DLD1 (cell line): ENCODE results near the gene GMEB2.
"Not testable (repeated sequence)": the region's sequence is repeated elsewhere in the genome, so short reads cannot be mapped to it uniquely, and the experiment has no call there.

Source experiments
- in situ Hi-C: cut with HindIII; loops from 2 replicates; pipeline ENCODE4 v1.10.0; 2017; ENCODE audit warnings: low sequenced_read_pairs

The GMEB2 gene

DNA sequence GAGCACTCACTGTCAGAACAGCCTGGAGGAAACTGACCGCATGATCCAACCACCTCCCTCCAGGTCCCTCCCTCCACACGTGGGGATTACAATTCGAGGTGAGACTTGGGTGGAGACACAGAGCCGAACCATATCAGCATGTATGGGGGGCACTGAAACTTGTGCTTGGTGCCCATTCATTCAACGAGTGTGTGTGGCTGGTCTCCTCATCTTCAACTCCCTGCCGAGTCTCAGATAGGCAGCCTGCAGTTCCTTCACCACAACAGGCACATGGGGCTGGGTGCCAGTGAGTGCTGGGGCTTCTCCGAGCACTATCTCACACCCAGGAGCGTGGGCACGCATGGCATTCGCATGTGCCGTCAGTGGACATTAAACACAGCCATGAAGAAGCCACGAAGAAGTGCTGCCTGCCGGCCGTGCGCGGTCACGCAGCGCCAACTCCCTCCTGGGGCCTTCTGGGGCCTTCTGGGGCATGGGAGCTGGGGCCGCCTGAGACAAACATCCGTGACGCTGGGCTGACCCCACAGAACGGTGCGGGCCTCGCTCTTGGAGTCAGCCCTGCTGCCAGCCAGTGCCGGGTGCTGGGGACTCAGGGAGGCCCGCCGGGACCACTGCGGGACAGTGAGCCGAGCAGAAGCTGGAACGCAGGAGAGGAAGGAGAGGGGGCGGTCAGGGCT lies 30.5 kb upstream of the GMEB2 start:
- in situ Hi-C loops: no loop called here

DNA sequence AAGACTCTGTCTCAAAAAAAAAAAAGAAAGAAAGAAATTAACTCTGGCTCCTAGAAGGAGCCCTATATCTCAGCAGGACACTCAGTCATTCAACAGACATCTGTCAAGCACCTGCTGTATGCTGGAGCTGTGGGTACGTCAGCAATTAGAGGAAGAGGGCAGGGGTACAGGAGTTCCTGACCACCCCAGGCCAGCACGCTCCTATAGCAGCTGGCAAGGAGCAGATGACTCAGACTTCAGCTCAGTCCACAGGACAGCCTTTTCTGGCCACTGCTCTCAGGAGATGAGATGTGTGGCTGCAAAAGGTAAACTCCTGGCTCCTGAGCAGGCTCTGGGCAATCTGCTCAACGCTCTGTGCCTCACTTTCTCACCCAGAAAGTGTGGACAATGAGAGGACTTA lies 29.6 kb upstream of the GMEB2 start:
- in situ Hi-C loops: no loop called here

DNA sequence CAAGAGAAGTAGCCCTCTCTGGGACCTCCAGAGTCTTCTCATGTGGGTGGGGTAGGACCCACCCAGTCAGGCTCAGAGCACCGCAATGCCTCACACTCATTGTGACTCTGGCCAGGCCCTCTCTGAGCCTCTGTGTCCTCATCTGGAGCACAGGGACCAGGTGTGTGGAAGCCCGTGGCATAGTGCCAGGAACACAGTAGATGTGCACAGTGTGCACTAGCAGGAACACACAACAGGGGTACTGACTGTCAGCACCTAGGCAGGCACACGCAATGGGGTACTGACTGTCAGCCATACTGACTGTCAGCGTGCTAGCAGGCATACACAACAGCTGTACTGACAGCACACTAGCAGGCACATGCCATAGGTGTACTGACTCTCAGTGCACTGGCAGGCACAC lies 28.3 kb upstream of the GMEB2 start:
- in situ Hi-C loops: no loop called here

DNA sequence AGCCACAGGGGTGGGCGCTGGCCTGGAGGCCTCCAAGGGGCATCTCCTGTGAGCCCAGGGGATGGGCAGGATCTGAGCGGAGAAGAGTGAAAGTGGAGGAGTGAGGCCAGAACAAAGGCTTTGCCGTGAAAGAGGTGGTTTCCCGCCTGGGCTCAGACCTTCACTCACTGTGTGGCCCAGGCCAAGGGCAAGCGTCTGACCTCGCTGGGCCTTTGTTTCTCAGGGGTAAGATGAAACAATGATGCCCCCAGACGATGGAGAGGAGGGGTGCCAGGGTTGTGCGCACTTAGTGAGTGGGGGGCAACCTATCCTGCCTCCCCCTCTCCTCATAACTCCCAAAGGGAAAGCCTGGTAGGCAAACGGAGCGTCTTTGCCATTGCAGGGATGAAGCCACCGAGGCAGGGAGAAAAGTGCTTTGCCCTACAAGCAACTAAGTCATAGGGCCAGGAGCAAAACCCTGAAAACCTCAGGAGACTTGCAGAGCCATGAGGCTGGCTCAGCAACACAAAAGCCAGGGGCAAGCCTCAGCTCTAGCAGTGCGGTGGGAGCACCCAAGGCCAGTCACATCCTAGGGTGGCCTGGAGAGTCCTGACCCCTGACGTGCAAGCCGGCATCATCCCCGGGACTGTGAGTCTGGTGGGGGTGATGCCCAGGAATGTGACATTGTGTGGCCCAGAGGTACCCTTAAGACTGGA lies 27.2 kb upstream of the GMEB2 start:
- in situ Hi-C loops: no loop called here

DNA sequence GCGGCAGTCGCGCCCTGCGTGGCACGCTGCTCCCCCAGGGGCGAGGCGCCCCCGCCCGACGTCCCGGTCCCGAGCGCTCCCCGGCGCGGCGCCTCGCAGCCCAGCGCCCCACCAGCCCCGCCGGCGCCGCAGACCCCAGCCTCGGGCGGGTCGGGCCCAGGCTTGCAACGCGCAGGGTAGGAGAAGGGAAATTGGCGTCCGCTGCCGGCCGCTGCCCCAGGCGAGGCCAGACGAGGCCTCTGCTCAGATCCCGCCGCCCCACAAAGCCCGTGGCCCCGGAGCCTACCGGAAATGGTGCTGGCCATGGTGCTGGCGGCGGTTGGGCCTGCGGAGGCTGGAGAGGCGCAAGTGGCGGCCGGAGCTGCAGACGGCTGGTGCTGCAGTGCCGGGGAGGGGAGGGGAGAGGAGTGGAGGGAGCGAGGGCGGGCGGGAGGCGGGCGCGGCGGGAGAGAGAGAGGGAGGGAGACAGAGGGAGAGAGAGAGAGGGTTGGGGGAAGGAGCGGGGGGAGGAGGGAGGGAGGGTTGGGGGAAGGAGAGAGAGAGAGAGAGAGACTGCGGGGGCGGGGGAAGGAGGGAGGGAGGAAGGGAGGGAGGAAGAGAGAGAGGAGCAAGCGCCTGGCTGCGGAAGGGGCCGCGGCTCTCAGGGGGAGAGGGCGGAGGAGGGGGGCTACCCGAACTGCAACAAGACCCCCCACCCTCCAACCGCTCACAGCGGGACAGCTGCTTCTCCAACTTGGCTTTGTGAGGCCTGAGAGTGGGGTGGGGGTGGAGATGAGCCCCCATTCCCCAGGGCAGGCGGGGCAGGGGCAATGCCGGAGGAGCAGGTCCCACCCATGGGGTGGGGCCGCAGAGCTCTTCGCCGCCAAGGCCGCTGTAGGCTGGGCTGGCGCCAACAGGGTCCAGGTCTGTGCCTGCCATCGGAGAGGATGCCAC lies 26.4 kb upstream of the GMEB2 start, which contains the start of gene STMN3:
STMN3 (minus strand) TSS at position 384 of the 933 bp plus-strand sequence; CDS start at position 305, 79 bp downstream.
- in situ Hi-C loops: no loop called here

DNA sequence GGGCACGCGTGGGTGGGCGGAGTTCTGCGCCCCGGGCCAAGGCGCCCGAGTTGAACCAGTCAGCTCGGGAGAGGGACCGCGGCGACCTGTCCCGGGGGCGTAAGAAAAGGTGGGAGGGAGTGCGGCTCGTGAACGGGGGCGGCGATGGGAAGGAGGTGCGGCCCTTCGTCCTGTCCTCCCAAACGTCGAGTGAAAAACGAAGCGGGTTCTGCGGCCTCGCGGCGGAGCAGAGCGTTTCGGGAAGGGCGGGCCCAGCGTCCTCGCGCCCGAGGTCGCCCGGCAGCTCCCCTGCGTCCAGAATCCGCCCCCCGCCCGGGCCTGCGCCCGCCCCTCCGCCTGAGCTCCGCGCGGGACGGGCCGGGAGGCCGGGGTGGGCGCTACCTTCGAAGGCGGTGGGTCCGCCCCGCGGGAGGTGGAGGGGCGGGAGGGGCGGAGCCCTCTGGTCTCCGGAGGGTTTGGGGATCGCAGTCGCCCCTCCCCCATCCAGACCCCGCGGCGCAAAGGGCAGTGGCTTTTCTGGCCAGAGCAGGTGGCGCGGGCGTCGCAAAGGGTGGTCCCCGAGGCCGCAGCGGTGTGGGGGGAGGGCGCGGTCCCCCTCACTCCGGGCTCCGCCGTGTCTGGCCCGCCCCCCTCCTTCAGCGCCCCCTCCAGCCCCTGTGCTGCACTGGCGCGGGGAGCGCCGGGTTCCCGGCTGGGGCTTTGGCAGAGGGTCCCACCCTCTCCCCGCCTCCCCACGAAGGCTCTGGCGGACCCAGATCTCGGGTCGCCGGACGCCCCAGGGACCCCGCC lies 25.5 kb upstream of the GMEB2 start:
- in situ Hi-C loops: no loop called here

DNA sequence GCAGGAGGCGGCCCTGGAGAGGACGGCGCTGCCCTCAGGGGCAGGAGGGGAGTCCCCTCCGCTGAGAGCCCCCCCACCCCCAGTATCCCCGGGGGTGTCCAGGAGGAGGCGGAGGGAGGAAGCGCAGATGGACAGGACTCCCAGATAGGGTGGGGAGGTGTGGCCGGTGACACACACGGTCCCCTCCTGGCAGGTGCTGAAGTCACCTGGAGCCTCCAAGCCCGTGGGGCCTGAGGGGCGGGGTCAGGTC lies 25.0 kb upstream of the GMEB2 start:
- in situ Hi-C loops: no loop called here

DNA sequence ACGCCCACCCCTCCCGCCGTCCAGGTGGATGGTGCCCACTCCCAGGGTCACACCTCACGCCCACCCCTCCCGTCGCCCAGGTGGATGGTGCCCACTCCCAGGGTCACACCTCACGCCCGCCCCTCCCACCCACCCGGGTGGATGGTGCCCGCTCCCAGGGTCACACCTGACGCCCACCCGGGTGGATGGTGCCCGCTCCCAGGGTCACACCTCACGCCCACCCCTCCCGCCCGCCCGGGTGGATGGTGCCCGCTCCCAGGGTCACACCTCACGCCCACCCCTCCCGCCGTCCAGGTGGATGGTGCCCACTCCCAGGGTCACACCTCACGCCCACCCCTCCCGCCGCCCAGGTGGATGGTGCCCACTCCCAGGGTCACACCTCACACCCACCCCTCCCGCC lies 23.6 kb upstream of the GMEB2 start:
- in situ Hi-C loops: not testable (repeated sequence)

DNA sequence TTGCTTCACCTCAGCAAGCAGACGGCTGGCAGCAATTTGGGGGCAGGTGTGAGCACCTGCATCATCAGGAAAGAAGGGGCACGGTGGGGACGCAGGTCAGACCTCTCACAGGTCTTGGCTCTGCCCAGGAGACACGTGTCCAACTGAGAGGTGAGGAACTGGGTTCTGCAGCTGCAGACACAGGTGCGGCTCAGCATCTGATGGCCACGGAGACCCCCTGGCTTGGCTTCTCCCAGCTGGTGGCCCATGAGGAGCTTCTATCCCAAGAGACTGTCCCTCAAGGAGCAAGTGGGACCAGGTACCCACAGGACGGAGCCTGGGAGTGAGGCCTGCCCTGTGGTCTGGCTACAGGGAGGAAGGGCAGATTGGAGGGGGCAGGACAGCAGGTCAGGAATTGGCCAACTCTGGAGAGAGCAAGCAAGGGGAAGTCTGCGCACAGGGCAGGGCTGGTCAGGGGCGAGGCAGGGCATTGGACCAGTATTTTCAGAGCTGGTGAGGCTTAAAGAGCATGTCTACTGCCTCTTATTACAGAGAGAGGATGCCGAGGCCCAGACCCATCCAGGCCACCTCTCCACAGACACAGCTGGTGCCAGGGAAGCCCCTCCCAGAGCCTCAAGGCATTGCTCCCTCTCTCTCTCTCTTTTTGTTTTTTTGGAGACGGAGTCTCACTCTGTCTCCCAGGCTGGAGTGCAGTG lies 22.1 kb upstream of the GMEB2 start:
- in situ Hi-C loops: no loop called here

DNA sequence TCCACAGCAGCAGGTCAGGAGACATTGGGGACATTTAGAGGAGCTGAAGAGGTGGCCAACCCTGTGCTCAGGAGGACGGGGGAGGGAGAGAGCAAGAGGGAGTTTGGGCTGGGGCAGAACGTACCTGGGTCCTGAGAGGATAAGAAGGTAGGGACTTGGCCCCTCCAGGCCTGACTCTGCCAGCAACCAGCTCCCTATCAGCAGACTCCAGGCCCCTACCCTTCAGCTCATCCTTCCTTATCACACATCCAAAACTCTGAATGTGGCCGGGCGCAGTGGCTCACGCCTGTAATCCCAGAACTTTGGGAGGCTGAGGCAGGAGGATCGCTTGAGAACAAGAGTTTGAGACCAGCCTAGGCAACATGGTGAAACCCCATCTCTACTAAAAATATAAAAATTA lies 21.3 kb upstream of the GMEB2 start:
- in situ Hi-C loops: no loop called here

DNA sequence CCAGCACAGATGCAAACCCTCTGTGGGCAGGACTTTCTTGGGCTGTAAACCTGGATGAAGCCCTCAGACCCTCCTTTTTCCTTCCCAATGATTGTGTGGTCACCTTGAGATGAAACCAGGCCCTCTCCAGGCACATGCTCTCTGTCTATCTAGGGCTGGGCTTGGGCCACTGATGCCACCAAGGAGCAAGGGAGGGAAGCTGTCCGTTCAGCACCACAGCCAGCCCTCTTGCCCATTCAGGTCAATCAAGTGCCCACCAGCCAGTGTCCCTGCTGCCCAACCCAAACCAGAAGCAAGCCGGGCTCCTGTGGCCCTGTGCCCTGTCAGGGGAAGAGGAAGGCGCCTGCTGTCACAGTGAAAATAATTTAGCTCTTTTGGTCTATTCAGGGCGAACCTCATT lies 18.3 kb upstream of the GMEB2 start:
- in situ Hi-C loops: no loop called here

DNA sequence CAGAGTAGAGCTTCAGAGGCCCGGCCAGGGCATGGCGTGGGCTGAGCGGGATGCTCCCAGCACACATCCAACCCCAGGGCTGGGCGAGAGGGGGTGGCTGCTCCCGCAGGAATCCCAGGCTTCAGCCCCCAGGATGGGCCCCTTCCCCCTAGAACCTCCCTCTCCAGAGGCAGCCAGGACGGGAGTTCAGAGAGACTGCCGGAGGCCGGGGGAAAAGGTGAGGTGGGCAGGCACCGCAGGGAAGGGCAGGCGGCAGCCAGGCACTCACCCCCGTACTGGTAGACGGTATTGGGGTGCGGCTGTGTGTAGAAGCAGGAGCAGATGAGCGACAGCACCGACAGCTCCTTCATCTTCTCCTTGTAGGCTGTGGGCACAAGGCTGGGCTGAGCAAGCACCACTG lies 17.0 kb upstream of the GMEB2 start:
- in situ Hi-C loops: no loop called here

DNA sequence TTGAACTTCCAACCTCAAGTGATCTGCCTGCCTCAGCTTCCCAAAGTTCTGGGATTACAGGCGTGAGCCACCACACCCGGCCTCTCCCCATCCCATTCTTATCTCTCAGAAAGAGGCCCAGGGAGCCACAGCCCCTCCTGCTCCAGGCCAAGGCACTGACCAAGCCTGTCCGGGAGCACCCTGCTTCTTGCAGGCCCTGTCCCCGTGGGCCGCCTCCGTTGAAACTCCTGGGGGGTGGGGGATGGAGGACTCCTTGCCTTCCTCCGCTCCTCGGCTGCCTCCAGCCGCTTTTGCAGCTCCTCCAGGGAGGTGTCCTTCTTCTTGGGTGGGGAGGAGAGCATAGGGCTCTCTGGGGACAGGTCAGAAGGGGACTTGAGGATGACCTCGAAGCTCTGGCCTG lies 16.6 kb upstream of the GMEB2 start:
- in situ Hi-C loops: no loop called here

DNA sequence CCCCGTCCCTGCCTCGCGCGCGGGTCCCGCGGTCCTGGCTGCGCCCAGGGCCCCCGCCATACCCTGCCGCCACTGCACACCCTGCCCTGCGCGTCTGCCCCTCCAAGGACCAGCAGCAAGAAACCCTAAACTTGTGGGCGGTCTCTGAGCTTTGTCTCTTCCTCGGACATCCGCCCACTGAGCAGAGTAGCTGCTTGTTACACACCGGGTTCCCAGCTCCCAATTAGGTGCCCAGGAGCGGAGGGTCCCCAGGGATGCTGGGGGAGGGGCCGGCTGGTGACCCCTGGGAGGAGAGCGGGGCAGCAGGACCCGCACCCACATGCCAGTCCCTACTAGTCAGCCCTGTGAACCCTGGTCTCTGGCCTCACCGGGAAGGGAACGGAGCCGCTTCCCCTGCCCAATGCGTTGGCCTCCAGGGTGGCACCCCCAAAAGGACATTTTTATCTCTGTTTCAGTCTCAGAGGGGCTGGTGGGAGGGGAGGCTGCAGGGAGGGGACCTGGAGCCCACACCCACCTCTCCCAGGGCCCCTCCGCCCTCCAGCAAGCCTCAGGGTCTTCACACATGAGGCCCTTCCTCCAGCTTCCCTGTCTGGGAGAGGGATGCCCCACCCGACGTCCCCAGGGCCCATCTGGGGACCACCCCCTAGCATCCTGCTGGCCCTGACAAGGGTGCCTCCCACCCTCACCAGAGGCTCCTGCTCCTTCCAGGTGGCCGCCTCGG lies 15.8 kb upstream of the GMEB2 start:
- in situ Hi-C loops: no loop called here

DNA sequence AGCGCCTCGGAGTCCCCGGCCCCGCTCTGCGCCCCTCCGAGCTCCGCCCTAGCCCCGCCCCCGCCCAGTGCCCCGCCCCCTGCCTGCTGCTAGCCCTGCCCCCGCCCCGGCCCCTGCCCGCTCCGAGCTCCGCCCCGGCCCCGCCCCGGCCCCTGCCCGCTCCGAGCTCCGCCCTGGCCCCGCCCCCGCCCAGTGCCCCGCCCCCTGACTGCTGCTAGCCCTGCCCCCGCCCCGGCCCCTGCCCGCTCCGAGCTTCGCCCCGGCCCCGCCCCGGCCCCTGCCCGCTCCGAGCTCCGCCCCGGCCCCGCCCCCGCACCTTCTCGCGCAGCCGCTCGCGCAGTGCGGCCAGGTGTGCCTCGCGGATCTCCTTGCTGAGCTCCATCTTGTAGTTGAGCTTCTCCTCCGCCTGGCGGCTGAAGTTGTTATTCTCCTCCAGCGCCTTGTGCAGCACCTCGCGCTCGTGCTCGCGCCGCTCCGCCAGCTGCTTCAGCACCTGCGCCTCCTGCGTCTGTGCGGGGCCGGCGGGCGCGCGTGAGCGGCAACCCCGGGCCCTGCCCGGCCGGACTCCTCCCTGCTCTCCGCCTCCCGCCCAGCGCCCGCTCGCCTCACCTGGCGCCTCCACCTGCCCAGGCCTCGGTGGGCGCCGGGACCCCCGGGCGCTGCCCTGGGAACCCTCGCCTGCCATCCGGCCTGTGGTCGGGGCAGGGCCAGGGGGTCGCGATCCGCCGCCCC lies 15.1 kb upstream of the GMEB2 start:
- in situ Hi-C loops: no loop called here

DNA sequence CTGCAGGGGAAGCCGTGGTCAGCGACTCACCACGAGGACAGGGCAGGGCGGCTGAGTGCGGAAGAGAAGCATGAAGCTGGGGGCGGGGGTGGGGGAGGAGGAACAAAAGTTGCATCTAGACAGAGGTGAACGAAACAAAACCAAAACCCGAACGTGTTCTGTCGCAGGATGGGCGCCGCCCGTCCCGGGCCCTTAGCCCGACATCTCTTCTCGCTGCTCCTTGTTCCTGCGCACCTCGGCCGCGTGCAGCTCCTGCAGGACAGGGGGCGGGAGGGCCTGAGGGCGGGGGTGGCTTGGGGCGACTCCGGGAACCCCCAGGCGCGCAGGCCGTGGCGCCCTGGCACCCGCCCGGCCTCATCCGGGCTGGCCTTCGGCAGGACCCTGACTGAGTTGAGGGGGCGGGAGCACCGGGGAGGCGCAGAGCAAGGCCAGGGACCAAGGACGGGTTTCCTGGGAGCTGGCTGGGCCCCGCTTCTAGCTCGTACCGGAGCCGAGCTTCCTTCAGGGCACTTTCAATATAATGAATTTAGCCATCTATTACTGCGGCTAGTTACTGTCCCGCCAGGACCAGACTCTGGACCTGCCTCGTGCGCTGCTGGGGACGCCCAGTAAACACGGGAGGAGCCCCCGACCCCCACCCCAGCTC lies 14.4 kb upstream of the GMEB2 start:
- in situ Hi-C loops: no loop called here

DNA sequence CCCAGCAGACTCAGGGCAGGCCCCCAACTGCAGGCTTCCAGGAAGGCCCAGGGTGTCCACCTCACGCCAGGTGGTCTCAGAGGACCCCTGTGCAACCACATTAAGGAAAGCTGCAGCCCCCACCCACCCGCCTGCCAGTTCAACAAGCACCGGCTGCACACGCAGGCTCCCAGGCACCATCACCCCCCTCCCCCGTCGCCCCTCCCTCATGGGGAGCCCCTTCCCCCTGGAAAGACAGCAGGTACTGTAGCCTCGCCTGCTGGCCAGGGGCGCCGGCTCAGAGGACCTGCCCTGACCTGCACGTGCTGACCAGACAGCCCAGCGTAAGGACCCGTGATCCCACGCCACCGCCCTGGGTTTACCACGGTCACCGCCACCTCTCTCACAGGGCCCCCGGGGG lies 13.8 kb upstream of the GMEB2 start:
- in situ Hi-C loops: not testable (repeated sequence)

DNA sequence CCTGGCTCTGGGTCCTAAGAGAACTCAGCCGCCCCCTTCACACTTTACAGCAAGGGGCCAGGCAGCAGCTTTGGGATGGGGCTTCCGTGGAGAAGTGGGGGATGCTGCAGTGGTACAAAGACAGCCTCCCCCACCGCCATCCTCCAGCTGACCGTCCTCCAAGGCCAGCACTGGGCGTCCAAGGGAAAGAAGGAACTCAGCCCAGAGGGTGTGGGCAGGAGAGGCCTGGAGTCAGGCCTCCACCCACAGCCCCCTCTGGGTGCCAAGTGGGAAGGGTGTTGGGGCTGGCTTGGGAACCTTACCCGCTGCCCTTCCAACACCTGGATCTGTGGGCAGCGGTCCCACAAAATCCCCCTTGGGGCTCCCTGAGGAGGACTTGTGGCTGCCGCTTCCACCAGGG lies 13.2 kb upstream of the GMEB2 start:
- in situ Hi-C loops: no loop called here
